ENCODE measurements around the gene RAI14.
A peak's percentile ranks its signal among the peaks of the same experiment; 100 is the strongest.

RAI14 gene

DNA sequence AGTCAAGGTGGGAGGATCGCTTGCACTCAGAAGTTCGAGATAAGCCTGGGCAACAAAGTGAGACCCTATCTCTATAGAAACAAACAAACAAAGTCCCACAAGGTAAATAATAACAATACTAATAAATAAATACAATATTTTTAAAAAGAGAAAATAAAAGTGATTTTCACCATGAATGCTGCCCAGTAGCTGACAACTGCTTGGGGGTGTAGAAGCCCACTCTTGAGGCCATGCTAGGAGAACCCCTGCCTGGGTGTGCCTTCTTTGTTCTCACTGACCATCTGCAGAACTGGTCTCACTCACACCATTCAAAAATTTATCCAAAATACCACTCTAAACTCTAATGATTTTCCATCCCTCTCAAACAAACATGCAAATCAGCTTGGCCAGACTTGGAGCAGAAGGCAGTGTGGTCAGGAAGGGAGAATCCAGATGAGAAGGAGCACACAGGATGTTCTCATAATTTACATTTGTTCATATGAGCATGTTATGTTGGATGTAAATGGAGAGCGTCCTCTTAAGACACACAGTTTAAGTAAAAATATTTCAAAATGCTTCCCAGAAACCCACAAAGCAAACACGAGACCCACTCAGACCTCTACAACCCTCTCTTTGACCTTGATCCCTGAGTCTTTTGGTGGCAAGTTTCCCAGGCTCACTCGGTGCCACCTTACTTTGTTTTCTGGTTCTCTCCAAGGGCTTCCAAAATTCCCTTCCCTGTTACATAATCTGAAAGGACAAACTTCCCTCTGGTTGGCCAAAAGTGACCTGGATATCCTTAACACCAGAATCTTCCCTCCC is 7.9 kb upstream of the RAI14 start:
- no peak for DNase-seq

DNA sequence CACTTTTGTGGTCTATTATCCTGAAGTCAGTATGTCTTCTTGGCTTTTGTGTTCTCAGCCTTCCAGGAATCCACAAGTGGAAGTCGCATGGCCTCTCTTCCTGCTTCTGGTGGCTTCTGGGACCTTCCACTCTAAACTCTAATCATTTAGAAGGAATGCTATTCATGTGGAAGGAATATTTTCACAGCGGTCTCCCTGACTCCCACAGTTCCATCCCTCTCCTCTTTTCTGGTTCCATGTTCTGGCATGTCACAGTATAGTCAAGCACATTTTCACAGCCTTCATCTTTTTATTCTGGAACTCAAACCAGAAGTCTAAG is 7.3 kb upstream of the RAI14 start:
- DNase-seq = no peak

- no peak for DNase-seq
Observed at GRCh38 chr5:34651791-34652190, 4.3 kb upstream of the RAI14 start.

DNA sequence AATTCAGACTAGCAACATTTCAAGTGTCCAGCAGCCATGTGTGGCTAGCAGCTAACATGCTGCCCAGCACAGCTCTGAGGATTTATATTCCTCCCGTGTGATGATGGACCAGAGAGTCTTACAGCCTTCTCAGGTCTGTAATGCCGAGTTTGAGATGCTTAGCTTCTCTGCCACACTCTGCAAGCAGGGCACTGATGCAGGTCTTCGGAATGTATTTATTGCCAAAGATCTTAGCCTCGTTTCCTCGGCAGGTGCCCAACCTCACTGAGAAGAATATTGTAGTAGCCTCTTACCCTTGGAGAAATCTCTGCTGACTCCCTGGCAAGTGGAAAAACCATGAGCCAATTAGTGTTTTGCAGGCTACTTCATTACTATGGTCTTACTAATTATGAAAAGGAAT is 3.7 kb upstream of the RAI14 start:
- DNase-seq = no peak

DNA sequence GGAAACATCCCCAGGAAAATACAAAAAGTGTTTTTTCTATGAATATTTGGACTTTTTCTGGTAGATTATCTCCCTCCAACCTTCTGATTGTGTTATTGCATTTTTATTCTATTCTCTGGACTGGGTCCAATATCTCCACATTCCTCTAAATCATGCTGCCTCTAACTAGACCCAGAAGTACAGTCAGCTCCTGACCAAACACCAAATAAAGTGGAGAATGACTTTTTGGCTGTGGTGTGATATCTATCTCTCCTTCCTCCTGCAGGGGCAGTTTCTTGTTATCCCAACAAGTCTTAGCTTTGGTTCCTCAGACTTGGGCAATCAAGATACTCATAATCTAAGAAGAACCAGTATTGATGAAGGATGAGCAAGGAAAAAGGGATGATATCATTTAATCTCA is 3.2 kb upstream of the RAI14 start:
- DNase-seq = no peak

- DNase-seq = no peak
Observed at GRCh38 chr5:34653708-34654107, 2.4 kb upstream of the RAI14 start.

GRCh38 chr5:34655354-34655991 is 655 bp upstream of the RAI14 start:
- DNase-seq = peak; percentile 5 to 20

DNA sequence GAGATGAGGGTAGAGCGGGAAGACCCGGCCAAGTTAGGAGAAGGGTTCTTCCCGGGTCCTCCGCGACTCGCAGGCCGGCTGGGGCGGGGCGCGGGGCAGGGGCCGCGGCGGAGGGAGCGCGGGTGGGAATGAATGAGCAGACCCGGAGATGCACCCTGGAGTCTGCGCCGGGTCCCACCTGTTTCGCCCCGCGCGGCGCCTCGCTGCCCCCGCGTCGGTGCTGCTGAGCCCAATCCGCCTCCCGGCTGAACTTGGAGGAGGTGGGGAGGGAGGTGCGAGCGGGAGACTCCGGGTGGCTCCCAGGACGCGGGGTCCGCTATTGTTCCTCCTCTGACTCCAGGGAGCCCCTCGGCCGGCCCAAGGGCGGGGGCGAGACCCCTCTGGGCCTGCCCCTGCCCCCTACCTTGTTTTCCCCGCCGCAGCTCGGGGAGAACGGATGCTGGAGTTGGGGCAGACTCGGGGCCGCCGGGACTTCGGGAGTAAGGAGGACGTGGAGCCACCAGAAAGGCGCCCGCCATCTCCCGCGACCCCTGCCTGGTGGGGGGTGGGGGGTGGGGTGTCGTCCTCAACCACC is 659 bp downstream of the RAI14 start:
- no peak for DNase-seq

DNA sequence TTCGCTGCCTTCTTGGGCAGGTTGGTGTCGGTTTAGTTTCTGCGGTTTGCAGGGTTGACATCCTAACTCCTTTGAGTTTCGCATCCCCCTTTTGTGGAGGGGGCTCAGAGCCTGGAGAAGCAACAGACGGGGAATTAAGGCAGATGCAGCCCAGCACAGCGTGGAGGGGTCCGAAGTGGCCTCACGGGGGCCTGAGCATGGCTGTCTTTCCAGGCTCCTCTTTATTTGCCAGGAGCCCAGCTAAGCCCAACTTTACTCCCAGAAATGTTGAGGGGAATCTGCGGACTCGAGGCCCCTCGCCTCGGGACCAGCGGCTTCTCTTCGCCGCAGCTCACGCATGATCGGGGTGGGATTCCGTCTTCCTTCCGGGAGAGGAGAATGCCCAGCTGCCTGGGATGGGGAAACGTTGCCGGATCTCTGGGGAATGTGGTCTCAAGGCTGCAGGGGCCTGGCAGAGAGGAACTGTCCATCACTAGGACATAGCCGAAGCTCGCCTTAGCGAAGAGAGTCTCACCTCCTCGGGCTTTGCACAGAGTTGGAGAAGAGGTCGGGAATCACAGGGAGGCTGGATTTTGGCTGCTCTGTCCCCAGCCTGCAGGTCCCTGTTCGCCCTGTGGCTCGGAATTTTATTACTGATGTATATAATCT is 1.3 kb downstream of the RAI14 start:
- no peak for DNase-seq

- DNase-seq = no peak
Observed at GRCh38 chr5:34657988-34658387, 1.9 kb downstream of the RAI14 start.

- DNase-seq = no peak
Observed at GRCh38 chr5:34659168-34659567, 3.0 kb downstream of the RAI14 start.

DNA sequence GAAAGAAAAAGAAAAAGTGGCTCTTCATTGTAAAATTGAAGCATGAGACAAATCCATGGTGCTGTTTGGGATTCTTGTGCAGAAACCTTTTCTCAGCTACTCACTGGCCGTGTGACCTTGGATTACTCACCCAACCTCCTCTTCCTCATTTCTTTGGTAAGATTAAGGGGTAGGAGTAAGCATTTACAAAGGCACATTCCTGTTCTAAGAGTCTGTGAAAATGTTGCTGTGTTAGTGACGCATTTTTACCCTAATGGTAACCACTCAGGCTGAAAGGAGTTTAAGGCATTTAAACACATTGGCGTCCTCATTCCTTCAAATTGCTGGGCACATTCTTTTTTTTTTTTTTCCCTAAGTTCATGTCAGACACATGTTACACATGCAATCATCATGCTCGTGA is 4.3 kb downstream of the RAI14 start:
- DNase-seq = peak; percentile 32 to 47

- no peak for DNase-seq
Observed at GRCh38 chr5:34663771-34664496, 7.8 kb downstream of the RAI14 start.

GRCh38 chr5:34666392-34667080 is 10.4 kb downstream of the RAI14 start:
- DNase-seq = no peak

- DNase-seq = no peak
Observed at GRCh38 chr5:34667705-34668104, 11.6 kb downstream of the RAI14 start.

- no peak for DNase-seq
Observed at GRCh38 chr5:34669931-34670516, 13.9 kb downstream of the RAI14 start.

DNA sequence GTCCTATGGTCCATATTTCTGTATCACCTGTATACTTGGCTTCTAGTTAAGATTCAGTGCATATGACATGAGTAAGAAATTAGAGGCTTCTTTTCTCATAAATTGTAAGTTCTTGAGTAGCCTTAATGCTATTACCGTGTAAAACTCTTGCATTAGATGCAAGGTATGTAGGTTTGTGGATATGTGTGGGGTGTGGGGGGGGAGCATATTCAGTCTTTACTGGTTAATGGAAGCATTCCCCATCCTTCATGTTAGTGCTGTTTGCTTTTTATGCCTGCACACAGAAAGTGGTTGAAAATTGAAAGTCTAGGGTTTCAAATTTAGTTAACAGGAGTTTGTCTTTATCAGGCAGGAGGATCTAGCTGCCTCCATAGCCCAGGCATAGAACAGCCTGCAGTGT is 16.1 kb downstream of the RAI14 start:
- no peak for DNase-seq

- DNase-seq = no peak
Observed at GRCh38 chr5:34673463-34674125, 17.5 kb downstream of the RAI14 start.

DNA sequence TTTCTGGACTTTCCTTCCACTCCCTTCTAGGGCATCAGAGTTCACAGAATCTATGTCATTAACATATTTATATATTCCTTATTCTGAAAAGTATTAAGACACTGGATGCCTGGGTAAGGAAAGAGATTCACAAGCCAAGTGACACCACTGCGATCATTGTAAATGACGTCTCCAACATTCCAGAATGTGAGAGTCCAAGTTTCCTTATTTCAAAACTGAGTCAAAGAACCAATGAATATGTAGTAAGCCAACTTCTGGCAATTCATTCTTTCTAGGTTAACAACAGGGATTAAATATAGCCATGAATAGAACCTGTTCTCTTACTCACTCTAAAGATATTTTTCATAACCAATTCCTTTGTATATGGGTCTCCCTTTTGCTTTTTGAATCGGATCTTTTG is 18.1 kb downstream of the RAI14 start:
- no peak for DNase-seq

GRCh38 chr5:34675857-34676256 is 19.7 kb downstream of the RAI14 start:
- no peak for DNase-seq

GRCh38 chr5:34676416-34676815 is 20.3 kb downstream of the RAI14 start:
- no peak for DNase-seq

DNA sequence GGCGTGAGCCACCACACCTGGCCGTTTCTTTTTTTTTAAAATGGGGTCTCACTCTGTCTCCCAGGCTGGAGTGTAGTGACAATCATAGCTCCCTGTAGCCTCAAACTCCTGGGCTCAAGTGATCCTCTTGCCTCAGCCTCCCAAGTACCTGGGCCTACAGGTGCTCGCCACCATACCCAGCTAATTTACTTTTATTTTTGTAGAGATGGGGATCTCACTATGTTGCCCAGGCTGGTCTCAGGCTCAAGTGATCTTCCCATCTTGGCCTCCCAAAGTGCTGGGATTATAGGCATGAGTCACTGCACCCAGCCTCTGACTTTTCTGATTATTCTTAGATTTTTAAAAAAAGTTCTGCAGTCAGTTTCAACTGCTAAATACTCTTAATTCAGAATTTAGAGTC is 21.3 kb downstream of the RAI14 start:
- no peak for DNase-seq

Data from inflammatory macrophage treated with lipopolysaccharide for 1 hour (primary cell).